Endothelial cell of hepatic sinusoid (primary cell): ENCODE data around the gene MOGAT2.
"Not testable (repeated sequence)": the region's sequence is repeated elsewhere in the genome, so short reads cannot be mapped to it uniquely, and the experiment has no call there.

ENCODE experiments used
- in situ Hi-C: cut with HindIII; loops from 2 replicates; pipeline ENCODE4 v1.10.0; 2017; ENCODE audit warnings: low sequenced_read_pairs

MOGAT2 gene

DNA sequence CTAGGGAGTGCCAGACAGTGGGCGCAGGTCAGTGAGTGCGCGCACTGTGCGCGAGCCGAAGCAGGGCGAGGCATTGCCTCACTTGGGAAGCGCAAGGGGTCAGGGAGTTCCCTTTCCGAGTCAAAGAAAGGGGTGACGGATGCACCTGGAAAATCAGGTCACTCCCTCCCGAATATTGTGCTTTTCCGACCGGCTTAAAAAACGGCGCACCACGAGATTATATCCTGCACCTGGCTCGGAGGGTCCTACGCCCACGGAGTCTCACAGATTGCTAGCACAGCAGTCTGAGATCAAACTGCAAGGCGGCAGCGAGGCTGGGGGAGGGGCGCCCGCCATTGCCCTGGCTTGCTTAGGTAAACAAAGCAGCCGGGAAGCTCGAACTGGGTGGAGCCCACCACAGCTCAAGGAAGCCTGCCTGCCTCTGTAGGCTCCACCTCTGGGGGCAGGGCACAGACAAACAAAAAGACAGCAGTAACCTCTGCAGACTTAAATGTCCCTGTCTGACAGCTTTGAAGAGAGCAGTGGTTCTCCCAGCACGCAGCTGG lies 31.2 kb downstream of the MOGAT2 start:
- in situ Hi-C loops: not testable (repeated sequence)

DNA sequence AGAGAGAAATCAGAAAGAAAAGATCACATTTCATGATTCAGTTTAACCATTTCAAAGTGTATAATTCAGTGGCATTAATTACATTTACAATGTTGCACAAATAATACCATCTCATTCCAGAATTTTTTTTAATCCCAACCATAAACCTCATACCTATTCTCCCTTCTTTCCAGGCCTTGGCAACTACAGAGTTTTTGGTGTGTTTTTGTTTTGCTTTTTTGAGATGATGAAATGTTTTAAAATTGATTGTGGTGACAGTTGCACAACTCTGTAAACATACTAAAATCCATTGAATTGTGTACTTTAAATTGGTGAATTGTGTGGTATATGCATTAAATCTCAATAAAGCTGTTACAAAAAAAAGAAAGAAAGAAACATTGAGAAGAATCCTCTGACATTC lies 37.3 kb downstream of the MOGAT2 start:
- in situ Hi-C loops: not testable (repeated sequence)

DNA sequence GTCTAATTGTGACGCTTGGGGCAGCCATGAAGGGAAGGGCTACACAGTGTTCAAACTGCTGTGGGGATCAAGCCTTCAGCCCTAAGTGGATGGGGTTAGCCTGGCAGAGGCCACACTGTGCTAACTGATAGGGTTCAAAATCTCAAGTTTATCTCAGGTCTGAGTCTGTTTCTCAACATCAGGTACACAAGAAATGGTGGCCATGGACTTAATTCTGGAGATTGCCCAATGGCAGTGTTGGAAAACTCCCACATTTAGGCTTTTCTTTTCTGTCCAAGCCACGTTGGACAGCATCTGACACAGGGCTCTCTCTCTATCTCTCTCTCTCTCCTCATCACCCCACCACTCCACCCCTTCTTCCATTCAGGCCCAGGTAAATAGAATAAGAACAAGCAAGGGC lies 40.0 kb downstream of the MOGAT2 start:
- in situ Hi-C loops: no loop called here

DNA sequence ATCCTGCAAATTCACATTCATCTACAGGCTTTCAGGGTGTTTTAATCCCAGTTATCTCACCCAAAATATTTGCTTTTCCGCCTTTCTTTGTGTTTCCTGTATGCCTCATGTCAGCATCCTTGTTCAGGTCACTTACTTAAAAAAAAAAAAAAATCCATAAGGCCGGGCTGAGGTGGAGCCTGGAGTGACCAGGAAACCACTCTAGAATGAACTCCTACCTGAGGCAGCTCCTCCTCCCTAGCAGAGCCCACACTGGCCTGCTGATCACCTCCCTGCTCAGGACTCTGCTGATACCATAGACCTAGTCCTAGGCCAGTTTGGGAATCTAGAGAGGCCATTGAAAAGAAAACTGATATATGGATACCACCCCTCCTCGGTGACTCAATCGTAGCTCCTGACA lies 42.2 kb downstream of the MOGAT2 start:
- in situ Hi-C loops: no loop called here

DNA sequence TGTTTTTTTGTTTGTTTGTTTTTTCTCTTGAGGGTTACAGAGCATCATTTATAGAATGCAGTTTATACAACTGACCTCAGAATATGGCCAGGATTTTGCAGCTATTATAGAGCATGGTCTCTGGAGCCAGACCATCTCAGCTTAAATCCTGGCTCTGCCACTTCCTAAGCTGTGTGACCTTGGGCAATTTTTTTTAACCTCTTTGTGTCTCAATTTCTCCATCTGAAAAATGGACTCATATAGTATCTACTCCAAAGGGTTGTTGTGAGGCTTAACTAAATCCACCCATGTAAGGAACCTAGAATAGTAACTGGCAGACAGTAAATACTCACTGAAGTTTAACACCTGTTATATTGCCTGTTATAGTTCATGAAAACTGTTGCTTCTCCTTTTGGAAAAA lies 42.6 kb downstream of the MOGAT2 start:
- in situ Hi-C loops: no loop called here

DNA sequence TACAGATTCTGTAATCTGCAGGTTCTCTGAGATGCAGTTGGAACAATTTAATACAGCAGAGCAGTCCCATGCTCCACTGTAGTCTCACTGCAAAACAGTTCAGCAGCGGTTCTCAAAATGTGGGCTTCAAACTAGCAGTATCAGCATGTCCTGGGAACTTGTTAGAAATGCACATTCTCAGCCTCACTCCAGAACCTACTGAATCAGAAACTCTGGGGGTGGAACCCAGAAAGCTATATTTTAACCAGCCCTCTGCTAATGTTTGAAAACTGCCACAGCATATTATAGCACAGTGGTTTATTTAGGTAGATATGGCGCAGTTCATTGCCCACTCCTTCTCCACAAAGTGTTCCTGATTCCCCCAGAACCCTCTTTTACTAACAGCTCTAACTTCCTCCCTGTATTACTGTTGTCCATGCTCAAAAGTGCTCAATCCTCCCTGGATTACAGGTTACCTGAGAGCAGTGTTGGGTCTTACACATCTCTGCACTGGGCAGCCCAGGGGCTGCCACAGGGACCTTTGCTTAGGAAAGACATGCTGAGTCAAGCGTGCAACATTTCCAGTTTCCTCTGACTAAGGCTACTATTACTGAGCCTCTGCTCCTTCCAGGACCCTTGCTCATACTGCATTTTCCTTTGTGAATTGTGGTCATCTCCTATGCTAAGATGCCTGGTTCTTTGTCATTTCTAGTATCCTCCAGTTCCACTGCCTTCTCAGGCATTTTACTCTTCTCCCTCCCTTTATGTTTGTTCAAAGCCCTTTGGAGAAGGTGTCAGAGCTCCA lies 43.3 kb downstream of the MOGAT2 start:
- in situ Hi-C loops: no loop called here

DNA sequence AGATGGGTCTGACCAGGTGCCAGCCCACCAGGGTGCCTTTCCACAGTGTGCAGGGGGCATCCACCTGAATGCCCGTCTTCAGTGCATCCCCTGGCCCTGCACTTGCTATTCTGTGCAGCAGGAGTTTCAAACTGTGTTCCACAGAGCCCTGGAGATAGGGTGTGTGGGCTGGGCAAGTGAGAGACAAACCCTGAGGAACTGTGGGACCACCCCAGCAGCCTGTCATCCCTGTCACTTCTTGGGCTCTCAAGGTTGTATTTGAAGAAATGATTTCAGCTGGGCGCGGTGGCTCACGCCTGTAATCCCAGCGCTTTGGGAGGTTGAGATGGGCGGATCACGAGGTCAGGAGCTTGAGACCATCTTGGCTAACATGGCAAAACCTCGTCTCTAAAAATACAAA lies 44.5 kb downstream of the MOGAT2 start:
- in situ Hi-C loops: no loop called here

DNA sequence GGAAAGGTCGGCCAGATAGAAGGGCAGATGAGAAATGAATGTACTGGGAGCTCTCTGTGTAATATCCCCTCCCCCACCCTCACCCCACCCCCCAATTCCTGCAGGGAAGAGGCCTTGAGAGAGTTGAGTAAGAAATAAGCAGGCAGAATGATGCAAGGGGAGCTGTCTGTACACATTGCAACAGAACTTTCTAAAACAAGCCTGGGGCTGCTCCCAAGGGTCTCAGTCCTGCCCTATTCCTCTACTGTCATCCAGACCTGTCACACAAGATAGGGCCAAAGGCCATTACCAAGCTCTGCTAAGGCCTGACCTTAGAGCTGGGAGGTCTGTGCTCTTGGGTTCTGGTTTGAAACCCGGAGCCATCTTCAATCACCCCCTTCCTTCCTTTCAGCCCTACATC lies 45.2 kb downstream of the MOGAT2 start:
- in situ Hi-C loops: no loop called here

DNA sequence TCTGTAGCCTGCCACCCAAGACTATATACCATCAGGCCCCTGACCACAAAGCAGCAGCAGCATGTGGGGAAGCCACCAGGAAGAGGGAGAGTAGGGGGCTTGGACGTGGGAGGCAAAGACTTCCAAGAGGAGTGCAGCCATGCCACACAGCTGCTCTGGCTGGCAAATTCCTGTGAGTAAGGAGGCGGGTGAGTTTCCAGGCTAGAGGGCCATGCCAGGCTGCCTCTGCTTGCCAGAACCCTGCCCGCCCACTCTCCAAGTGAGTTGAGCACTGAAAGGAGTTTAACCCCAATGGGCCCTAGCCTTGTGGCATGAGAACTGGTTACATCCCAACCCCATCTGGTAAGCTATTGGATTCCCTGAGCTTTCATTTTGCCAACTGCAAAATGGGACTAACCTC lies 46.2 kb downstream of the MOGAT2 start:
- in situ Hi-C loops: no loop called here

DNA sequence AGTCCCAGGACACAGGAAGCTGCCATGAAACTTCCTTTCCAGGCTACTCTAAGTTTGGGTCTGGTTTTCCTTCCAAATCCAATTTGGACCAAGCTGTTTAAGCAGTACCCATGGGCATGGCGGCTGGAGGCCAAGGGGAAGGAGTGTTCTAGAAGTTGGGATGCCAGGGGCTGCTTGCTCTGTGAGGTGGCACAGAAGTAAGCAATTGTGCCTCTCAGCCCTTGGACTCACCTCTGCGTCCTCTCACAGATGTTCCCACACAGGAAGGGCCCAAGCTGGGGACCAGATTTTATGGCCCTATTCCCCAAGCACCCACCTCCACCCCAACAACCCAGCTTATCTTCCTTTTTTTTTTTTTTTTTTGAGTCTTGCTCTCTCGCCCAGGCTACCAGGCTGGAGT lies 47.5 kb downstream of the MOGAT2 start:
- in situ Hi-C loops: no loop called here

DNA sequence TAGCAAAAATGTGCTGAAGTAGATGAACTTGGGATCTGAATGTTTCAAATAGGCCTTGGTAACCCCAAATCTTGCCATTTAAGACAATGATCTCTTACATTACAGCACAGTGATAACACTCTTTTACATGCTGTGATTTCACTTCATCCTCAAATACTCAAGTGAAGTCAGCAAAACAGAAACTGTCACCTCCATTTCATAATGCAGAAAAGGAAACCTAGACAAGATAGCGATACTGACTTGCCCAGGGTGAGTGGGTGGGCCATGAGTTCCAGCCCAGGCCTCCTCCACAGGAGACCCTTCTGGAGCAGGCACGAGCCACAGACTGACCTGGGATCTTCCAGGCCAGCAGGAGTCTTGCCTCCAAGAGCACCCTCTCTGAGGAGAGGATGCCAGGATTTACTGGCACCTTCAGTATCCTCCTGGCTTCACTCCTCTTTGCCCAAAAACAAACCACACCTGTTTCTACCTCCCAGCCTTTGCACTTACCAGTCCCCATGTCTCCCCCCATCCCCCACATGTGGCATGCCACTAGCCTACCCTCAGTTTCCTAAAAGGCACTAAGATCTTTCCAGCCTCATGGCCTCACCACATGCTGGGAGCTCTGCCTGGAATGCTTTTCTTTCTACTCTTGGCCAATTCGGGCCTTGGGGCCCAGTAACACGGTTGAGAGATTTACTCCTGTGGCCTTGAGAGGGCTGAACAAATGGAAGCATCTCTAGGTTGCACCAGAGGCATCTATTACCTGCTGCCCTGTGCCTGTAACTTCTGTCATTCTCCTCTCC lies 49.0 kb downstream of the MOGAT2 start:
- in situ Hi-C loops: no loop called here

DNA sequence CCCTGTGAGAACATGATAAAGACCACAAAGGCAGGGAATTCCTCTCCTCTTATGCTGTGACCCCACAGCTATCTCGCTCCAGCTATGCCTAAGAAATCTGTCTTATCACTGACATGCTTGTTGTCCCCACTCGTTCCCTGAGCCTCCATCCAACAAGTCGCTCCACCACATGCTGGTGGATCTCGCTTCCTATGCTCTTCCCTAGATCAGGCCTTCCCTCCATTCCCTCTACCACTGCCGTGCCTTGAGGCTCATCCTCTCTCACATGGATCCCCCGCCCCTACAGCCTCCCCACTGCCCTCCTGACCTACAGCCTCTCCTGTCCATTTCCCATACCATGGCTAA lies 49.6 kb downstream of the MOGAT2 start:
- in situ Hi-C loops: no loop called here

DNA sequence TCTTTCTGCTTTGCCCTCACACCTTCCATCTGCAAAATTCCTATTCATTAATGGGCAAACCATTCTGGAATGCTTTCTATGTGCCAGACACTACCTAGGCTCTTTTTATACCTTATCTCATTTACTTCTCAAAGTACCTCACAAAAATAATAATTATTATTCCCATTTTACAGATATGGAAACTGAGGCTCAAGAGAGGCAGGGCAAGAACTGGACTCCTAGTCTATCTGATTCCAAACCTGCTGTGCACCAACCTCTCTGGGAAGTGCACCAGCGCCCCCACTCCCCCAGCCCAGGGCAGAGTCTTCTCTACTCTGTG lies 50.1 kb downstream of the MOGAT2 start:
- in situ Hi-C loops: no loop called here

DNA sequence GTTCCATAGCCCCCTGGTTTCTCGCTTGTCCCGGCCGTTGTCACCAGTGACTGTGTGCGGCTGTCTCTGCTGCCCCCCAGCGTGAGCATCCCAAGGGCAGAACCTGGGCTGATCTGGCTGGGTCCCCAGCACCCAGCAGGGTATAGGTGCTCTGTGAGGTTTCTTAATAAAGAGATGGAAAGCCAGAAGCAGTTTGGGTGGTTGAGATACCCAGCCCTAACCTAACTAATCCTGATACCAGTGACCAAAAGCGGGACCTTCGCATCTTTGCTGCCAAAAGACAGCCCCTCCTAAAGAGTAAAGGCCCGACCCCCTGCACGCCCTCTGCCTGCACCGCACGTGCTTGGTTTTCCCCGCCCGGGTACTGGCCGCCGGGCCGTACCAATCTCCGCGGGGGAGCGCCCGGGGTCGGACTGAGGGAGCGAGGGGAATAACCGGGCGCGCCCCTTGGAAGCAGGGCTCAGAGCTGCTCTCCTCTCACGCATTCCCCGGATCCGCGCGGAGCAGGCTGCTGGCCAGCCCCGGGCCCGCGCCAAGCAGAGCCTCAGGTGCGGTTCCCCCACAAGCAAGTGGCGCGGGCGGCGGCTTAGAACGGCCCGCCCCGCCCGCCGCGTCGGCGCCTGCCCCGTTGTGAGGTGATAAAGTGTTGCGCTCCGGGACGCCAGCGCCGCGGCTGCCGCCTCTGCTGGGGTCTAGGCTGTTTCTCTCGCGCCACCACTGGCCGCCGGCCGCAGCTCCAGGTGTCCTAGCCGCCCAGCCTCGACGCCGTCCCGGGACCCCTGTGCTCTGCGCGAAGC lies 50.7 kb downstream of the MOGAT2 start, which contains the start of gene DGAT2:
Gene DGAT2, plus strand, starts transcription at position 667 of the 797 bp plus-strand sequence. CDS start 214 bp downstream, outside the sequence.
- in situ Hi-C loops: no loop called here

DNA sequence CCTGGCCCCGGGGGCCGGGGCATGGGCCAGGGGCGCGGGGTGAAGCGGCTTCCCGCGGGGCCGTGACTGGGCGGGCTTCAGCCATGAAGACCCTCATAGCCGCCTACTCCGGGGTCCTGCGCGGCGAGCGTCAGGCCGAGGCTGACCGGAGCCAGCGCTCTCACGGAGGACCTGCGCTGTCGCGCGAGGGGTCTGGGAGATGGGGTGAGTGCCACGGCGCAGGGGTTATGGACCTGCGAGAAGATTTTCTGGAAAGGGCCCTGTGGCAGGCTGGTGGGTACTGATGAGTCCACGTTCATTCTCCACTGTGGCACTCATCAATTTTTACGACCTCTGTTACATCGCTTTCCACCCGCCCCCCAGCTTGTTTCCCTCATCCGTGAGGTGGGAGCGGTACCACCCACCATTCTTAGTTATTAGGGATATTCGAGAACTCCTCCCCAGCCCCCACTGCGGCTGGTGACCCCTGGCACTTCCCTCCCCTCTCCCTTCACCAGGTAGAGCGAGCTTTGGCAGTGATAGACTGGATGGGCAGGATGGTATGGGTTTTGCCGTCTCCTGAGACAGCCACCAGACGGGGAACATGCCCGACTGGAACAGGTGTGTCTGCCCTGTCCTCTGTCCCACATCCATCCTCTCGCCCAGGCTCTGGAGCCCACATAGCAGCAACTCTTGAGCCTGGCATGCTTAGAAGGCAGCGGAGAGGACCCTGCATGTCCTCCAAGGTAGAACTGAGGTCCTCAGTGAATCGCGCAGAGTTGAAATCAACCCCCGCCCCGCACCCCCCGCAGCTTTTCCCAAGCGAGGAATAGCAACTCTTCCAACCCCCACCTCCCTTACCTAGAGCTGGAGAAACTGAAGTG lies 51.5 kb downstream of the MOGAT2 start:
- in situ Hi-C loops: no loop called here

DNA sequence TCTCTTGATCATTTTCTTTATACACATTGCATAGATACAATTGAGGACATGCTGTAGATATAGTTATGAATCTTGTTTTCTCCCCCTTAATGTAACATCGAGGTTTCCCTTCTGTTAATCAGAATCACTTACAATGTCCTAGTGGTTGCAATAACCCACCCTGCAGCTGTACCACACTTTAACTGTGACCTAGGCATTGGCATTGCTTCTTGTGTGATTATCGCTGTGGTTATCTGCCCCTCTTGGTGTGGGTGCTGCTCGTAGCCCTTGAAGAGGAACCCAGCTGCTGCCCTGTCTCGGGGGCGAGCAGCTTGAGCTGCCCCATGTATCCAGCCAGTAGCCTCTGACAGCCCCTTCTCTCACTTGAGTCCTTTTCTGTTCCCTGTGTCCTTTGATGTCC lies 52.5 kb downstream of the MOGAT2 start:
- in situ Hi-C loops: no loop called here

DNA sequence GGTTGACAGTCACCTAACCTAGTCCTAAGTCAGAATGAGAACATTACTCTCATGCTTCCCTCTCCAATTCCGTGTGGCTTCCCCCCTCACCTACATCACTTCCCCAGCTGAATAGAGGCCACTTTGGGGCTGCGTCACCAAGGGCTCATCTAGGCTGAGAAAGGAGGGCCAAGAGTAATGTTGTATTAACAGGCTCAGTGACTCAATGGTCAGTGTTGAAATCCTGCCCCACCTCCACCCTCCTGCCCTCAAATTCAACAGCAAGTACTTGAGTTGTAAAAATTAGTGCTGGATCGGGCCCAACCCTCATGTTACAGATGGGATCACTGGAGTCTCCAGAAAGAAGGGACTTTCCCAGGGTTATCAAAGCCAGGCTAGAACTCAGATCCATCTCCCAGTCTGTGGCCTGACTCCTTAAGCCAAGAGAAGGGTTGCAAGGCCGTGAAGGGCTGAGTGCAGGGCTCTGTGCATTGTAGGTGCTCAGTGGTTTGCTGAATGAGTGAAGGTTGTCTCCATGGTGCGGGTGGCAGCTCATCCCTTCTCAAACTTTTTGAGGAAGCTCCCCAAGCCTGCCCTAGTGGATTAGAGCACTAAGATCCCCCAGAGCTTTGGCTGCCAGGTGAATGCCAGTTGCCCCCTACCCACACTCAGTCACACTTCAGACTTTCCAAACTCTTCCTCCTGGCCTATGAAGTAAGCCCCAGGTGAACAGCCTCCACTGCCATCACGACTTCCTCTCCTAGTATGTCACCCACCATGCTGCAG lies 54.2 kb downstream of the MOGAT2 start:
- in situ Hi-C loops: no loop called here

DNA sequence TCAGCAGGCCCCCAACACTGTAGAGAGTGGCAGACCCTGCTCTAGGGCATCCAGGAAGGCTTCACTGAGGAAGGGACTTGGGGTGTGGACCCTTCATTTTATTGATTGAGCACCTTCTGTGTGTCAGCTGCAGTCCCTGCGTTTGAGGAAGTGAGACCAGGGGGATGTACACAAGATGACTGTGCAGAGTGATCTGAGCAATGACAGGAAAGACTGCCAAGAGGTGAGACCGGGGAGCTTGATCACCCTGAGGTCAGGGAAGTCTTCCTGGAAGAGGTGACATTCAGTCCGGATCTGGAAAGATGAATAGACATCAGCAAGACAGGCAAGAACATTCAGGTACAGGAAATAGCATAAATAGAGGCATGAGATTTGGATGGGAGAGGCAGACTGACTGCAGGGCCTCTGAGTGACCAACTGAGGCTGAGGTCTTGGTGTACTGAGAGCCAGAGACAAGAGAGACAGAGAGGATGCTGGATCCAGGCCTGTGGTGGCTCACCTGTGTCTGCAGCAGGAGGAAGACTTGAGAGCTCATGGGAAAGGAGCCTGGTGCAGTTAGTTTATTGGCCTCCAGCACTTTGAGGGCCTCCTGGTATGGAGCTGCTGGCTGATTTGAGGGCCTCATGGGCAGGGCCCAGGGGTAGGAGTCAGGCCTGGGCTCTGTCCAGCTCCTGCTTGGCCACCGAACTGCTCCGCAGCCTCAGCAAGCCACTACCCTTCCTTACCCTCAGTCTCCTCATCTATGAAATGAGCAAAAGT lies 56.1 kb downstream of the MOGAT2 start:
- in situ Hi-C loops: no loop called here

DNA sequence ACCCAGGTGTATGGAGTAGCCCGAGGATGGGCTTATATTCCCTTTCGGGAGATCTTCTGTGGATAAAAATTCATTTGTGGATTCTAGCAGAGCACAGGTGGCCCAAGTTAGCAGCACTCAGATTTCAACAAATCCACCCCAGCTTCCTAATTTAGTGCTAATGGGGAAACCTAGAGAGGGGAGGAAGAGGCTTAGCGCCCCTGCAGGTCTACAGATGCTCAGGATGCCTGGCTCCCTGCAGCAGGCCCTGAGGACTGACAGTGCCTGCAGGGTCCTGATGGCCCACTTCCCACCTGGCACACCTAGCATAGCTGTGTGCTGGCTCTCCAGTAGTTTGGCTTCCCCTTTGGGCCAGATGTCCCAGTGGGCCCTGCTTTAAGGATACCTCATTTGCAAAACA lies 57.4 kb downstream of the MOGAT2 start:
- in situ Hi-C loops: no loop called here
